Measurements from ENCODE around the gene NTM.
A peak's percentile ranks its signal among the peaks of the same experiment; 100 is the strongest.

NTM gene

GRCh38 chr11:131957201-131957600 is 586.8 kb downstream of the NTM start:
- Histone ChIP-seq H3K4me3 (ENCODE audit: low read length) (no peak overlapping the region), H3K9me3 (ENCODE audit: control insufficient read depth, low read length) (no peaks in the 10 kb centered on the region)

DNA sequence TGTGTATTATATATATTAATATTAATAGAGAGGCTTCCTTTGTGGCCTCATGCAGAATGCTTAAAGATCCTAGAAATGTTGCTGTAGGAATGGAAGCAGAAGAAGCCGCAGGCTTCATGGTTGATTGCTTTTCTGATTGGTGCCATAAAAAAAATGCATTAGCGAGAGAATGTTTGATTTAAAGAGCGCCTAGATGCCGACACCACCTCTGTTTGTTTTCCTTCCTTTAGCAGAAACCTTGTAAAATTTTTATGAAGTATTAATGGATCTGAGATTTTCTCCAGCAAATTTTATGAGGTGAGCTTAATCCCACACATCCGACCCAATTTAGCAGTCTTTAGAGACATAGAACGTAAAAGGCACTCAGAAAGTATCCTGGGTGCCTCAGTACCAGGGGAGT is 587.5 kb downstream of the NTM start:
- no peaks in the 10 kb centered on the region for H3K9me3 ChIP-seq (ENCODE audit: control insufficient read depth, low read length)
- H3K27me3 ChIP-seq (replicated peaks; ENCODE audit: control insufficient read depth, insufficient read depth, low read length) = no peaks in the 10 kb centered on the region
- H3K9ac ChIP-seq (ENCODE audit: low read length) = no peak overlapping the region
- no peaks in the 10 kb centered on the region for H3K36me3 ChIP-seq (ENCODE audit: control insufficient read depth, insufficient read depth, low read length, severe bottlenecking)
- DNase-seq (ENCODE audit: low read depth) = no peak
- H3K4me1 ChIP-seq (ENCODE audit: control insufficient read depth, insufficient read depth, low read length) = no peaks in the 10 kb centered on the region
- no peak overlapping the region for H3K4me3 ChIP-seq (ENCODE audit: low read length)

More at GRCh38 chr11:131957201-131957600, 586.8 kb downstream of the NTM start:
- no peaks in the 10 kb centered on the region for H3K4me1 ChIP-seq (ENCODE audit: control insufficient read depth, insufficient read depth, low read length)
- H3K9ac ChIP-seq (ENCODE audit: low read length) = no peak overlapping the region
- no peak for DNase-seq (ENCODE audit: low read depth)
- H3K27me3 ChIP-seq (replicated peaks; ENCODE audit: control insufficient read depth, insufficient read depth, low read length) = no peaks in the 10 kb centered on the region
- H3K36me3 ChIP-seq (ENCODE audit: control insufficient read depth, insufficient read depth, low read length, severe bottlenecking) = no peaks in the 10 kb centered on the region

GRCh38 chr11:131962818-131963217 is 592.4 kb downstream of the NTM start:
- H3K36me3 ChIP-seq (ENCODE audit: control insufficient read depth, insufficient read depth, low read length, severe bottlenecking) = no peaks in the 10 kb centered on the region
- H3K4me3 ChIP-seq (ENCODE audit: low read length) = no peak overlapping the region

GRCh38 chr11:131964698-131965483 is 594.5 kb downstream of the NTM start:
- Histone ChIP-seq H3K4me1 (ENCODE audit: control insufficient read depth, insufficient read depth, low read length) (no peaks in the 10 kb centered on the region), H3K9ac (ENCODE audit: low read length) (no peak overlapping the region), H3K9me3 (ENCODE audit: control insufficient read depth, low read length) (no peaks in the 10 kb centered on the region), H3K27me3 (replicated peaks; ENCODE audit: control insufficient read depth, insufficient read depth, low read length) (no peaks in the 10 kb centered on the region), H3K36me3 (ENCODE audit: control insufficient read depth, insufficient read depth, low read length, severe bottlenecking) (no peaks in the 10 kb centered on the region), H3K4me3 (ENCODE audit: low read length) (no peak overlapping the region)
- no peak for DNase-seq (ENCODE audit: low read depth)

More at GRCh38 chr11:131962818-131963217, 592.4 kb downstream of the NTM start:
- H3K4me1 ChIP-seq (ENCODE audit: control insufficient read depth, insufficient read depth, low read length) = no peaks in the 10 kb centered on the region
- H3K27me3 ChIP-seq (replicated peaks; ENCODE audit: control insufficient read depth, insufficient read depth, low read length) = no peaks in the 10 kb centered on the region
- DNase-seq (ENCODE audit: low read depth) = no peak
- no peaks in the 10 kb centered on the region for H3K9me3 ChIP-seq (ENCODE audit: control insufficient read depth, low read length)
- H3K9ac ChIP-seq (ENCODE audit: low read length) = no peak overlapping the region

DNA sequence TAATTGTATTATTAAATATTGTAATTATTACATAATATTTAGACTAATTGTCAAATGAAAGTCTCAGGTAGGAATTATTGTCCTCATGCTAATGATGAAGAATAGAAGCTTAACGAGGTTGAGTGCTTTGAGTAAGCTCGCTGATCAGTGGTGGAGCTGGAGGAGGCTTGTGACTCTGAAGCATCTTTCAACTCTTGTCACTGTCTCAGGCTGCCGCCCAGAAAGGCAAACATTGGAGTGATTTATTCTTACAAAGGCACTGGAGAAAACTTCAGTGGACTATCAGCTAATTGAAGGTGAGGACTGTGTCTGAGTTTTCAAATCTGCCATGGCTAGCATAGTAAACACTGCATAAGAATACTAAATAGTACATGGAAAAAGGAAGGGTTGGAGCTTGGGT is 595.1 kb downstream of the NTM start:
- Histone ChIP-seq H3K36me3 (ENCODE audit: control insufficient read depth, insufficient read depth, low read length, severe bottlenecking) (no peaks in the 10 kb centered on the region), H3K9me3 (ENCODE audit: control insufficient read depth, low read length) (no peaks in the 10 kb centered on the region), H3K4me3 (ENCODE audit: low read length) (no peak overlapping the region), H3K4me1 (ENCODE audit: control insufficient read depth, insufficient read depth, low read length) (no peaks in the 10 kb centered on the region), H3K27me3 (replicated peaks; ENCODE audit: control insufficient read depth, insufficient read depth, low read length) (no peaks in the 10 kb centered on the region), H3K9ac (ENCODE audit: low read length) (no peak overlapping the region)
- no peak for DNase-seq (ENCODE audit: low read depth)

DNA sequence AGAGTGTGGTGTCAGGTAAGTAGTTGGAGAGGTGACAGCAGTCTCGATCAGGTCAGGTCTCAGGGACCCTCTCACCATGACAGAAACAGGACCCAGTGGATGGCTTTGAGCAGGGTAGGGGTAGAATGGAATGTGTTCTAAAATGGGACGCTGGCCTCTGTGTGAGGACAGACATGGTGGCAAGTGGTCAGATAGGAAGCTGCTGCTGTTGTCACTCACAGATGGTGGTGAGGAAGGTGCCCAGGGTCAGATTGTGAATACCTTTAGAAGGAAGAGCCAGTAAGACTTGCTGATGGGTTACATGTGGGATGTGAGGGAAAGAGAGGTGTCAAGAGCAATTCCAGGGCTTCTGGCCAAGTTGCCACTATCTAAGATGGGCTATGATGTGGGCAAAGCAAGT is 596.3 kb downstream of the NTM start:
- H3K27me3 ChIP-seq (replicated peaks; ENCODE audit: control insufficient read depth, insufficient read depth, low read length) = no peaks in the 10 kb centered on the region
- no peaks in the 10 kb centered on the region for H3K4me1 ChIP-seq (ENCODE audit: control insufficient read depth, insufficient read depth, low read length)
- H3K36me3 ChIP-seq (ENCODE audit: control insufficient read depth, insufficient read depth, low read length, severe bottlenecking) = no peaks in the 10 kb centered on the region
- H3K9ac ChIP-seq (ENCODE audit: low read length) = no peak overlapping the region
- DNase-seq (ENCODE audit: low read depth) = no peak
- no peak overlapping the region for H3K4me3 ChIP-seq (ENCODE audit: low read length)
- no peaks in the 10 kb centered on the region for H3K9me3 ChIP-seq (ENCODE audit: control insufficient read depth, low read length)

GRCh38 chr11:131969261-131969660 is 598.8 kb downstream of the NTM start:
- no peak overlapping the region for H3K9ac ChIP-seq (ENCODE audit: low read length)
- no peaks in the 10 kb centered on the region for H3K27me3 ChIP-seq (replicated peaks; ENCODE audit: control insufficient read depth, insufficient read depth, low read length)
- no peak overlapping the region for H3K4me3 ChIP-seq (ENCODE audit: low read length)
- H3K36me3 ChIP-seq (ENCODE audit: control insufficient read depth, insufficient read depth, low read length, severe bottlenecking) = no peaks in the 10 kb centered on the region
- H3K9me3 ChIP-seq (ENCODE audit: control insufficient read depth, low read length) = no peaks in the 10 kb centered on the region
- no peak for DNase-seq (ENCODE audit: low read depth)
- no peaks in the 10 kb centered on the region for H3K4me1 ChIP-seq (ENCODE audit: control insufficient read depth, insufficient read depth, low read length)

GRCh38 chr11:131973061-131973460 is 602.6 kb downstream of the NTM start:
- no peak for DNase-seq (ENCODE audit: low read depth)
- H3K4me1 ChIP-seq (ENCODE audit: control insufficient read depth, insufficient read depth, low read length) = no peaks in the 10 kb centered on the region
- no peak overlapping the region for H3K4me3 ChIP-seq (ENCODE audit: low read length)

DNA sequence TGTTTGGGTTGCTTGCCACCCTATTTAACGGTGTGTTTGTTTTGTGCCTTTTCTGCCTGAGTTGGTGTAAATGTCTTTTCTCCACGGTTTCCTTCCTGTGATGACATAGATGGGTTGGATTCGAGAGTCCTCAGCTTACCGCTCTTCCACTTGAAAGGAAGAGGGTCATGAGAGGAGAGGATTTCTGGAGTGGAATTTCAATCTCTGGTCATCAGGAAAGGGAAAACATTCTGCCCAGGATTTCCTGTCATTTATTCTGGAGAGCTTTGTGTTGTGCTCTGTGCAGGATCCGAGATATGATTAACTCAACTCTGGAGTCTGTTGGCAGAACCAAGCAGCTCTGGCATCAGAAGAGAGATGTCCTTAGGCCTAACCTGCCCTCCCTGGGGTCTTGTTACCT is 605.2 kb downstream of the NTM start:
- DNase-seq (ENCODE audit: low read depth) = no peak
- Histone ChIP-seq H3K36me3 (ENCODE audit: control insufficient read depth, insufficient read depth, low read length, severe bottlenecking) (no peaks in the 10 kb centered on the region), H3K27me3 (replicated peaks; ENCODE audit: control insufficient read depth, insufficient read depth, low read length) (no peaks in the 10 kb centered on the region), H3K9ac (ENCODE audit: low read length) (no peak overlapping the region), H3K4me3 (ENCODE audit: low read length) (no peak overlapping the region), H3K9me3 (ENCODE audit: control insufficient read depth, low read length) (no peaks in the 10 kb centered on the region), H3K4me1 (ENCODE audit: control insufficient read depth, insufficient read depth, low read length) (no peaks in the 10 kb centered on the region)

More at GRCh38 chr11:131973061-131973460, 602.6 kb downstream of the NTM start:
- H3K36me3 ChIP-seq (ENCODE audit: control insufficient read depth, insufficient read depth, low read length, severe bottlenecking) = no peaks in the 10 kb centered on the region
- no peaks in the 10 kb centered on the region for H3K9me3 ChIP-seq (ENCODE audit: control insufficient read depth, low read length)
- no peak overlapping the region for H3K9ac ChIP-seq (ENCODE audit: low read length)
- H3K27me3 ChIP-seq (replicated peaks; ENCODE audit: control insufficient read depth, insufficient read depth, low read length) = no peaks in the 10 kb centered on the region

GRCh38 chr11:131976021-131976420 is 605.6 kb downstream of the NTM start:
- Histone ChIP-seq H3K27me3 (replicated peaks; ENCODE audit: control insufficient read depth, insufficient read depth, low read length) (no peaks in the 10 kb centered on the region), H3K9ac (ENCODE audit: low read length) (no peak overlapping the region), H3K4me3 (ENCODE audit: low read length) (no peak overlapping the region), H3K4me1 (ENCODE audit: control insufficient read depth, insufficient read depth, low read length) (peaks cover 2% of the 10 kb centered on the region), H3K36me3 (ENCODE audit: control insufficient read depth, insufficient read depth, low read length, severe bottlenecking) (no peaks in the 10 kb centered on the region), H3K9me3 (ENCODE audit: control insufficient read depth, low read length) (no peaks in the 10 kb centered on the region)
- no peak for DNase-seq (ENCODE audit: low read depth)

- H3K4me3 ChIP-seq (ENCODE audit: low read length) = no peak overlapping the region
- H3K4me1 ChIP-seq (ENCODE audit: control insufficient read depth, insufficient read depth, low read length) = peaks cover 7% of the 10 kb centered on the region
- H3K27me3 ChIP-seq (replicated peaks; ENCODE audit: control insufficient read depth, insufficient read depth, low read length) = no peaks in the 10 kb centered on the region
- H3K9me3 ChIP-seq (ENCODE audit: control insufficient read depth, low read length) = no peaks in the 10 kb centered on the region
- H3K36me3 ChIP-seq (ENCODE audit: control insufficient read depth, insufficient read depth, low read length, severe bottlenecking) = no peaks in the 10 kb centered on the region
- H3K9ac ChIP-seq (ENCODE audit: low read length) = no peak overlapping the region
- peak; percentile 90 for DNase-seq (ENCODE audit: low read depth)
Observed at GRCh38 chr11:131977231-131977630, 606.8 kb downstream of the NTM start.

DNA sequence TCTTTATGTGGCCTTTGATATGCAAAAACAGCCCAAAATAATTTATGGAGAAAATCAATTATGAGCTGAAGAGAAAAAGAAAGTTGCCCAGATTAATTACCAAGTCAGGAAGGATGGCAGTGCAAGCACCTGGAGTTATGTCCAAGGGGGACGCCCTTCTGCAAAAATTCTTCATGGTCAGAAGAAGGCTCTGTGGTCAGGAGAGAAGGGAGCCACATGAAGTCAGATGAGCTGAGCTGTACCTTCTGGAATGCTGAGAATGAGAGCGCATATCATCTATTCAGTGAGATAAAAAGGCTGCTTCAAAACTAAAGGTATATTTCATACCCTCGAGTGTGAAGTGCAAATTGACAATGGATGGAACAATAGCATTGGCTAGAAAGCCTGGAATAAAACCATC is 607.4 kb downstream of the NTM start:
- peaks cover 7% of the 10 kb centered on the region for H3K4me1 ChIP-seq (ENCODE audit: control insufficient read depth, insufficient read depth, low read length)
- H3K4me3 ChIP-seq (ENCODE audit: low read length) = no peak overlapping the region
- H3K36me3 ChIP-seq (ENCODE audit: control insufficient read depth, insufficient read depth, low read length, severe bottlenecking) = no peaks in the 10 kb centered on the region
- DNase-seq (ENCODE audit: low read depth) = peak; percentile 48
- no peak overlapping the region for H3K9ac ChIP-seq (ENCODE audit: low read length)
- H3K27me3 ChIP-seq (replicated peaks; ENCODE audit: control insufficient read depth, insufficient read depth, low read length) = no peaks in the 10 kb centered on the region
- no peaks in the 10 kb centered on the region for H3K9me3 ChIP-seq (ENCODE audit: control insufficient read depth, low read length)

All from adipocyte (in vitro differentiated cells).